Endothelial cell of umbilical vein (primary cell): ENCODE measurements around the gene CHMP6. TPM values are rescaled to one million over a fixed set of nuclear protein-coding genes. Genes with fewer than 3 reads are reported as not detected.
"Not testable (repeated sequence)": the region's sequence is repeated elsewhere in the genome, so short reads cannot be mapped to it uniquely, and the experiment has no call there.

Source experiments
- BruUV-seq: library from RNA; stranded (reverse); fragments of 400-500 nt; replicated peaks from 2 replicates; lab custom pipeline; 2021; lab: Mats Ljungman, UMichigan
- CTCF ChIA-PET: fragments of 300-600, 350-600 bp; sonication (Branson Sonifier 250); formaldehyde crosslinking; loops from one replicate; lab custom pipeline; 2021; ENCODE audit warnings: antibody characterized with exemption, inconsistent platforms; lab: Charles Lee
- POLR2A ChIA-PET: fragments of 300-600, 350-600 bp; sonication (Branson Sonifier 250); formaldehyde crosslinking; loops from one replicate; lab custom pipeline; 2021; ENCODE audit warnings: antibody characterized with exemption, inconsistent platforms; lab: Charles Lee
- DNase-seq: peaks from one replicate; pipeline ENCODE4 v3.0.0-alpha.2; 2011; ENCODE audit warnings: low read depth, low spot score
- FAIRE-seq: peaks from 2 replicates; lab custom pipeline; 2011; peaks lifted over from hg19 to GRCh38; lab: Jason Lieb, UNC
- H2AFZ ChIP-seq: 2 replicates; pipeline ENCODE4 v1.6.0; 2012; ENCODE audit warnings: low read depth, low read length, control low read depth, inconsistent platforms
- H3K27ac ChIP-seq: 2 replicates; pipeline ENCODE4 v1.5.1; 2011; ENCODE audit warnings: low read depth, mild to moderate bottlenecking, control low read depth, low read length, moderate library complexity; ENCODE audit not compliant: insufficient read depth
- H3K27me3 ChIP-seq, 2 experiments: 2 replicates each; pipeline versions ENCODE4 v1.6.0 to v1.6.1; 2011; ENCODE audit warnings: low read length in 2 of 2, mixed read lengths in 1 of 2; ENCODE audit not compliant: control insufficient read depth in 2 of 2, insufficient read depth in 2 of 2
- H3K36me3 ChIP-seq, 2 experiments: 2 replicates in 1 of 2; 3 replicates in 1 of 2; pipeline ENCODE4 v1.5.1; 2011; ENCODE audit warnings: low read length in 2 of 2, mild to moderate bottlenecking in 1 of 2, moderate library complexity in 1 of 2; ENCODE audit not compliant: control insufficient read depth in 2 of 2, insufficient read depth in 2 of 2; ENCODE audit errors: extremely low read depth in 1 of 2
- H3K4me1 ChIP-seq: 3 replicates; pipeline ENCODE4 v1.5.1; 2011; ENCODE audit warnings: mild to moderate bottlenecking, low read length; ENCODE audit not compliant: control insufficient read depth, insufficient read depth; ENCODE audit errors: extremely low read depth
- H3K4me2 ChIP-seq: 2 replicates; pipeline ENCODE4 v1.6.1; 2011; ENCODE audit warnings: low read length, control low read depth, mixed read lengths; ENCODE audit not compliant: insufficient read depth
- H3K4me3 ChIP-seq, 3 experiments: fragments of 200-600 bp in 1 of 3; sonication (generic), shearing (Covaris generic) in 1 of 3; replicated peaks in 1 of 3; 2 replicates each; pipeline ENCODE4 v1.5.1; 2011 to 2016; ENCODE audit warnings: control low read depth in 3 of 3, low read length in 3 of 3, mild to moderate bottlenecking in 2 of 3, inconsistent platforms in 1 of 3, low read depth in 1 of 3, moderate library complexity in 1 of 3; ENCODE audit not compliant: insufficient read depth in 1 of 3
- H3K79me2 ChIP-seq: 2 replicates; pipeline ENCODE4 v1.6.0; 2012; ENCODE audit warnings: low read length, inconsistent platforms; ENCODE audit not compliant: control insufficient read depth, insufficient read depth
- H3K9ac ChIP-seq: replicated peaks from 2 replicates; pipeline ENCODE3; 2011; ENCODE audit warnings: low read length, control low read depth; ENCODE audit not compliant: insufficient read depth; ENCODE audit errors: extremely low read depth
- H3K9me1 ChIP-seq: replicated peaks from 3 replicates; pipeline ENCODE4 v1.6.0; 2011; ENCODE audit warnings: mild to moderate bottlenecking, low read length; ENCODE audit not compliant: control insufficient read depth, insufficient read depth; ENCODE audit errors: extremely low read depth
- H3K9me3 ChIP-seq: replicated peaks from 2 replicates; pipeline ENCODE4 v1.5.1; 2012; ENCODE audit warnings: low read length, inconsistent platforms; ENCODE audit not compliant: control insufficient read depth, insufficient read depth
- H4K20me1 ChIP-seq: replicated peaks from 2 replicates; pipeline ENCODE3; 2011; ENCODE audit warnings: mild to moderate bottlenecking, low read length; ENCODE audit not compliant: control insufficient read depth, insufficient read depth; ENCODE audit errors: extremely low read depth
- JUN ChIP-seq: IDR thresholded peaks from 2 replicates; pipeline ENCODE4 v1.6.1; 2011; ENCODE audit warnings: borderline replicate concordance, low read depth; ENCODE audit not compliant: insufficient read length, insufficient read depth
- POLR2AphosphoS5 ChIP-seq: IDR thresholded peaks from 2 replicates; pipeline ENCODE4 v1.6.1; 2012; ENCODE audit warnings: low read depth, mild to moderate bottlenecking, control low read depth, low read length, moderate library complexity; ENCODE audit not compliant: insufficient read depth
- dilution Hi-C: fragments of 300-500 bp; cut with MboI; formaldehyde crosslinking; loops from one replicate; pipeline ENCODE4 v1.15.0; 2019; ENCODE audit warnings: low sequenced_read_pairs; ENCODE audit not compliant: extremely low pct_ligation_motif_present
- intact Hi-C: fragments of 100-400 bp; cut with micrococcal nuclease; formaldehyde crosslinking; loops from one replicate; pipeline ENCODE4 v1.10.0; 2022
- polyA plus RNA-seq, 4 experiments: library from polyadenylated mRNA; depleted of rRNA in 3 of 4; stranded (reverse) in 3 of 4; unstranded in 1 of 4; fragments of >200 nt; gene quantifications; 2 replicates each; pipeline versions ENCODE4 v1.2.1 to v1.2.3, GENCODE V29; 2011 to 2012; ENCODE audit warnings: missing spikeins in 1 of 4
- total RNA-seq: library from RNA; stranded (reverse); gene quantifications from 2 replicates; pipeline ENCODE4 v1.2.3, GENCODE V29; 2021

Gene CHMP6
- total and polyA plus RNA-seq, 2 donors (not counting 3 experiments of a cell fraction or from before 2014, with no cell fraction given): 42.5 to 48.5 TPM

GRCh38 chr17:81029859-81030258 lies 38.2 kb downstream of the CHMP6 start:
- Histone ChIP-seq H3K36me3 (peaks cover 0 to 2% of the 10 kb centered on the region in 2 experiments), H3K4me1 (peaks cover 10% of the 10 kb centered on the region), H3K4me2 (no peak overlapping the region), H3K9me3 (no peaks in the 10 kb centered on the region), H3K79me2 (no peaks in the 10 kb centered on the region), H3K9ac (no peak overlapping the region), H2AFZ (no peak overlapping the region), H3K27me3 (peaks cover 0 to 2% of the 10 kb centered on the region in 2 experiments), H3K4me3 (no peak overlapping the region), H3K27ac (no peak overlapping the region), H3K9me1 (no peaks in the 10 kb centered on the region), H4K20me1 (no peaks in the 10 kb centered on the region)
- intact Hi-C loops: loop anchor here (5.0 kb wide), 1 partner anchor 192 kb away; the partner anchor contains the start of gene CEP131
- TF ChIP-seq JUN (no peak), POLR2AphosphoS5 (no peak)
- ChIA-PET CTCF (interaction anchor here (1.5 kb wide), 1 partner anchor 9 kb away, joined by 3 read pairs; no protein-coding TSS in a partner anchor), POLR2A (no interaction called here)
- dilution Hi-C loops: no loop called here
- no TSS peak for BruUV-seq
- no peak for DNase-seq
- no peak for FAIRE-seq

DNA sequence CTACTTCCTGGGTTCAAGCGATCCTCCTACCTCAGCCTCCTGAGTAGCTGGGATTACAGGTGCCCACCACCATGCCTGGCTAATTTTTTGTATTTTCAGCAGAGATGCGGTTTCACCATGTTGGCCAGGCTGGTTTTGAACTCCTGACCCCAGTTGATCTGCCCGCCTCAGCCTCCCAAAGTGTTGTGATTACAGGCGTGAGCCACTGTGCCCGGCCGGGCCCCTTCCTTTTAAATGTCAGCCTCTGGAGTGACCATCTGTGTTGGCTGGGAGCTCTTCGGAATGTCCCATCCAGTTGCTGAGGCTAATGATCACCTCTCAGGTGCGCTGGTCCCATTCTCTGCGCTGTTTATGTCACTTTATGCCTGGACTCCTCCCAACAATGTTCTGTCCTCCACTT lies 38.7 kb downstream of the CHMP6 start:
- CTCF ChIA-PET: interaction anchor here (1.0 to 1.5 kb wide), 2 partner anchors 9 to 71 kb away, joined by 3 to 4 read pairs; no protein-coding TSS in a partner anchor
- H3K9ac ChIP-seq, dilution Hi-C loops, H3K4me3 ChIP-seq, H3K9me3 ChIP-seq, H3K9me1 ChIP-seq, POLR2A ChIA-PET, H4K20me1 ChIP-seq, H3K4me2 ChIP-seq, H2AFZ ChIP-seq, BruUV-seq, H3K27me3 ChIP-seq, DNase-seq, H3K79me2 ChIP-seq, H3K27ac ChIP-seq, H3K36me3 ChIP-seq, FAIRE-seq: not testable (repeated sequence)
- intact Hi-C loops: loop anchor here (5.0 kb wide), 1 partner anchor 192 kb away; the partner anchor contains the start of gene CEP131
- peaks cover 10% of the 10 kb centered on the region for H3K4me1 ChIP-seq
